Mesenchymal stem cell (in vitro differentiated cells and primary cell): Measurements from ENCODE around the gene PPP2R5A.

ENCODE experiments used
- DNase-seq: peaks from one replicate; pipeline ENCODE4 v3.0.0-alpha.2; 2013
- H2AFZ ChIP-seq: one replicate; pipeline ENCODE4 v1.6.1; 2013; ENCODE audit warnings: low read depth, mild to moderate bottlenecking, control low read depth, inconsistent platforms, low read length, moderate library complexity
- H2AK5ac ChIP-seq: 2 replicates; pipeline ENCODE4 v1.6.1; 2013; ENCODE audit warnings: low read length, moderate library complexity, mild to moderate bottlenecking, inconsistent platforms; ENCODE audit not compliant: severe bottlenecking
- H2BK120ac ChIP-seq: one replicate; pipeline ENCODE4 v1.6.1; 2013; ENCODE audit warnings: low read depth, mild to moderate bottlenecking, inconsistent platforms, low read length, moderate library complexity
- H2BK12ac ChIP-seq, 2 experiments: one replicate each; pipeline ENCODE4 v1.6.1; 2013; ENCODE audit warnings: inconsistent platforms in 2 of 2, low read length in 2 of 2, mild to moderate bottlenecking in 2 of 2, moderate library complexity in 2 of 2, control low read depth in 1 of 2
- H2BK15ac ChIP-seq: one replicate; pipeline ENCODE4 v1.6.1; 2013; ENCODE audit warnings: mild to moderate bottlenecking, low read depth, inconsistent platforms; ENCODE audit not compliant: poor library complexity, severe bottlenecking
- H2BK5ac ChIP-seq: 2 replicates; pipeline ENCODE4 v1.6.1; 2013; ENCODE audit warnings: low read depth, mild to moderate bottlenecking, low read length, control low read depth, inconsistent platforms; ENCODE audit not compliant: poor library complexity, severe bottlenecking
- H3K14ac ChIP-seq, 2 experiments: one replicate each; pipeline ENCODE4 v1.6.1; 2013; ENCODE audit warnings: inconsistent platforms in 2 of 2, low read length in 2 of 2, control low read depth in 1 of 2, mild to moderate bottlenecking in 1 of 2, moderate library complexity in 1 of 2
- H3K18ac ChIP-seq, 2 experiments: one replicate each; pipeline ENCODE4 v1.6.1; 2013; ENCODE audit warnings: inconsistent platforms in 2 of 2, low read length in 2 of 2, control low read depth in 1 of 2, low read depth in 1 of 2, mild to moderate bottlenecking in 1 of 2
- H3K23ac ChIP-seq, 2 experiments: one replicate each; pipeline ENCODE4 v1.6.1; 2013; ENCODE audit warnings: inconsistent platforms in 2 of 2, low read length in 2 of 2, mild to moderate bottlenecking in 2 of 2, moderate library complexity in 2 of 2, control low read depth in 1 of 2
- H3K27ac ChIP-seq: 2 replicates; pipeline ENCODE4 v1.5.1; 2013; ENCODE audit warnings: mild to moderate bottlenecking, moderate library complexity, low read length, control low read depth, inconsistent platforms; ENCODE audit not compliant: poor library complexity, severe bottlenecking
- H3K27me3 ChIP-seq, 2 experiments: 2 replicates each; pipeline versions ENCODE4 v1.6.1 to v1.7.0; 2013; ENCODE audit warnings: low read length in 2 of 2, mild to moderate bottlenecking in 2 of 2, moderate library complexity in 2 of 2, control low read depth in 1 of 2, inconsistent platforms in 1 of 2; ENCODE audit not compliant: control insufficient read depth in 1 of 2, insufficient read depth in 1 of 2
- H3K36me3 ChIP-seq, 2 experiments: 2 replicates each; pipeline versions ENCODE4 v1.6.1 to v1.7.0; 2013; ENCODE audit warnings: low read length in 2 of 2, control low read depth in 1 of 2, inconsistent platforms in 1 of 2, low read depth in 1 of 2, mild to moderate bottlenecking in 1 of 2; ENCODE audit not compliant: insufficient read depth in 2 of 2, control insufficient read depth in 1 of 2
- H3K4ac ChIP-seq, 2 experiments: one replicate each; pipeline ENCODE4 v1.6.1; 2013; ENCODE audit warnings: inconsistent platforms in 2 of 2, low read length in 2 of 2, mild to moderate bottlenecking in 2 of 2, moderate library complexity in 2 of 2, control low read depth in 1 of 2, low read depth in 1 of 2
- H3K4me1 ChIP-seq: 2 replicates; pipeline ENCODE4 v1.6.1; 2013; ENCODE audit warnings: low read depth, low read length, control low read depth; ENCODE audit not compliant: control insufficient read depth, insufficient read depth
- H3K4me2 ChIP-seq: 2 replicates; pipeline ENCODE4 v1.6.1; 2013; ENCODE audit warnings: low read length, mild to moderate bottlenecking, inconsistent platforms; ENCODE audit not compliant: poor library complexity, severe bottlenecking
- H3K4me3 ChIP-seq, 2 experiments: 2 replicates each; pipeline versions ENCODE4 v1.5.1 to v1.7.0; 2013; ENCODE audit warnings: low read length in 2 of 2, mild to moderate bottlenecking in 2 of 2, control low read depth in 1 of 2, low read depth in 1 of 2; ENCODE audit not compliant: insufficient read depth in 1 of 2
- H3K79me1 ChIP-seq: replicated peaks from 2 replicates; pipeline ENCODE4 v1.6.1; 2013; ENCODE audit warnings: mild to moderate bottlenecking, control low read depth, low read length, inconsistent platforms; ENCODE audit not compliant: poor library complexity, severe bottlenecking
- H3K9ac ChIP-seq: 2 replicates; pipeline ENCODE4 v1.7.0; 2013; ENCODE audit warnings: mild to moderate bottlenecking, low read length, moderate library complexity
- H3K9me3 ChIP-seq: 2 replicates; pipeline ENCODE4 v1.7.0; 2013; ENCODE audit warnings: mild to moderate bottlenecking, low read length; ENCODE audit not compliant: control insufficient read depth
- H4K8ac ChIP-seq: one replicate; pipeline ENCODE4 v1.6.1; 2013; ENCODE audit warnings: inconsistent platforms, mild to moderate bottlenecking, low read length, moderate library complexity
- H4K91ac ChIP-seq: one replicate; pipeline ENCODE4 v1.6.1; 2013; ENCODE audit warnings: mild to moderate bottlenecking, low read length, inconsistent platforms
- WGBS: methylation state at CpG from one replicate; pipeline ENCODE4 v1.1.7; 2013; ENCODE audit warnings: mixed read lengths; 5-methylcytosine and 5-hydroxymethylcytosine counted together

PPP2R5A gene

GRCh38 chr1:212267460-212267859, 17.8 kb upstream of the PPP2R5A start:
- no peak overlapping the region for H2BK12ac ChIP-seq
- H2AK5ac ChIP-seq: no peak overlapping the region
- H3K79me1 ChIP-seq: no peaks in the 10 kb centered on the region
- no peak overlapping the region for H3K9ac ChIP-seq
- H3K23ac ChIP-seq: no peak overlapping the region
- no peaks in the 10 kb centered on the region for H3K9me3 ChIP-seq
- no peak overlapping the region for H3K27ac ChIP-seq
- H3K18ac ChIP-seq: no peak overlapping the region
- no peak overlapping the region for H3K4ac ChIP-seq
- H2BK120ac ChIP-seq: no peak overlapping the region
- no peak for DNase-seq
- no peak overlapping the region for H3K14ac ChIP-seq
- H2BK5ac ChIP-seq: no peak overlapping the region
- no peak overlapping the region for H2AFZ ChIP-seq
- WGBS: 64% methylated on average over 2 of the region's 2 CpGs
- H4K8ac ChIP-seq: no peak overlapping the region
- no peaks in the 10 kb centered on the region for H3K36me3 ChIP-seq
- H2BK15ac ChIP-seq: no peak overlapping the region
- H4K91ac ChIP-seq: no peak overlapping the region
- H3K4me2 ChIP-seq: no peak overlapping the region
- H3K4me1 ChIP-seq: no peaks in the 10 kb centered on the region
- no peak overlapping the region for H3K4me3 ChIP-seq
- H3K27me3 ChIP-seq: peaks cover 10 to 13% of the 10 kb centered on the region in 2 experiments

GRCh38 chr1:212269306-212269705, 15.9 kb upstream of the PPP2R5A start:
- H3K27me3 ChIP-seq: peaks cover 10 to 15% of the 10 kb centered on the region in 2 experiments
- no peak overlapping the region for H2AFZ ChIP-seq
- no peak overlapping the region for H4K8ac ChIP-seq
- H3K4me3 ChIP-seq: no peak overlapping the region
- no peak overlapping the region for H2BK120ac ChIP-seq
- no peak overlapping the region for H3K18ac ChIP-seq
- no peaks in the 10 kb centered on the region for H3K4me1 ChIP-seq
- no peak for DNase-seq
- no peak overlapping the region for H3K14ac ChIP-seq
- no peak overlapping the region for H3K23ac ChIP-seq
- H4K91ac ChIP-seq: no peak overlapping the region
- no peak overlapping the region for H3K4me2 ChIP-seq
- no peaks in the 10 kb centered on the region for H3K36me3 ChIP-seq
- H3K79me1 ChIP-seq: no peaks in the 10 kb centered on the region
- H2AK5ac ChIP-seq: no peak overlapping the region
- H3K9ac ChIP-seq: no peak overlapping the region
- H2BK12ac ChIP-seq: no peak overlapping the region
- H2BK5ac ChIP-seq: no peak overlapping the region
- no peaks in the 10 kb centered on the region for H3K9me3 ChIP-seq
- no peak overlapping the region for H2BK15ac ChIP-seq
- no peak overlapping the region for H3K4ac ChIP-seq
- H3K27ac ChIP-seq: no peak overlapping the region

DNA sequence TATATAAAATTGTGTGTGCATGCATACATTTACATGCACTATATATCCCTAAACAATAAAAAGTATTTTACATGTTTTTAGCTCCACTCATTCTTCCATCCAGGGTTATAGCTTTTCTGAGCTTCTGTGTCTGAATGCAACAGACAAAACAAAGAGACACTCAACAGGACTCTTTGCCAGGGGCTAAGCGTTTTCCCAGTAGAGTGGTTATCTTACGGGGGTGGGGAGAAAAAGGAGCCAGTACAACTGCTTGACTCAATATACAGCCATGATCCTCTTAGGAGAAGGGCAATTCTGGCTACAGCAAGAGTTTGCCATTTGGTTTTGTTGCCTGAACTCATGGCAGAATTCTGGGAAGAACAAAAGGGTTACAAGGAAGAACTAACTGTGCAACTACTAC, 14.6 kb upstream of the PPP2R5A start:
- Histone ChIP-seq H3K36me3 (no peaks in the 10 kb centered on the region), H4K8ac (no peak overlapping the region), H2AK5ac (no peak overlapping the region), H3K9ac (no peak overlapping the region), H3K9me3 (no peaks in the 10 kb centered on the region), H2BK120ac (no peak overlapping the region), H3K4me3 (no peak overlapping the region), H2BK12ac (no peak overlapping the region), H3K18ac (no peak overlapping the region), H3K4me2 (no peak overlapping the region), H3K79me1 (no peaks in the 10 kb centered on the region), H4K91ac (no peak overlapping the region), H2BK5ac (no peak overlapping the region), H3K14ac (no peak overlapping the region), H3K27me3 (peaks cover 10 to 18% of the 10 kb centered on the region in 2 experiments), H3K4ac (no peak overlapping the region), H3K4me1 (no peaks in the 10 kb centered on the region), H3K27ac (no peak overlapping the region), H2AFZ (no peak overlapping the region), H3K23ac (no peak overlapping the region), H2BK15ac (no peak overlapping the region)
- WGBS: 80% methylated on average over 2 of the region's 2 CpGs
- DNase-seq: no peak

DNA sequence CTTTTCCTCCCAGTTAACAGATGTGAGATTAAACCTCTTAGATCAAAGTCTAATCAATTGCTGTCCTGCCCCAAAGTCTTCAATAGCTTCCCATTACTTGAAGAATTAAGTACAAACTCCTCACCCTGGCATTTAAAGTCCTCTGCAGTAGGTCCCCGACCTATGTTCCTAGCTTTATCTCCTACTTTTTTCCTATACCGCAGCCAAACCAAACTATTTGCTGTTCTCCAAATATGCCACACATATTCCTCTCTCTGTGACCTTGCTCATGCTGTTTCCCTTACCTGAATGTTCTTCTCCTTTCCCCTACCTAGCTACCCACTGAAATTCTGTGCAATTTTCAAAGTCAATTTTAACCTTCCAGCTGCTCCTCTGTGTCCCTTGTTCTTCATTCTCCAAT, 14.0 kb upstream of the PPP2R5A start:
- Histone ChIP-seq H2BK12ac (no peak overlapping the region), H3K4ac (no peak overlapping the region), H2BK15ac (no peak overlapping the region), H2BK120ac (no peak overlapping the region), H2BK5ac (no peak overlapping the region), H3K4me2 (no peak overlapping the region), H3K4me3 (no peak overlapping the region), H3K4me1 (no peaks in the 10 kb centered on the region), H2AK5ac (no peak overlapping the region), H3K14ac (no peak overlapping the region), H3K79me1 (no peaks in the 10 kb centered on the region), H3K27me3 (peaks cover 10 to 18% of the 10 kb centered on the region in 2 experiments), H3K36me3 (no peaks in the 10 kb centered on the region), H3K23ac (no peak overlapping the region), H4K8ac (no peak overlapping the region), H2AFZ (no peak overlapping the region), H3K18ac (no peak overlapping the region), H3K9ac (no peak overlapping the region), H4K91ac (no peak overlapping the region), H3K9me3 (no peaks in the 10 kb centered on the region), H3K27ac (no peak overlapping the region)
- 75% methylated on average over 2 of the region's 2 CpGs for WGBS
- no peak for DNase-seq
